BLaER1 (cell line): ENCODE data around the gene MDN1.
A peak's percentile ranks its signal among the peaks of the same experiment; 100 is the strongest.

Experiments used
- H3K27ac ChIP-seq: shearing (Covaris generic); formaldehyde crosslinking; 2 replicates; pipeline ENCODE4 v1.8.1; 2022
- H3K27me3 ChIP-seq: shearing (Covaris generic); formaldehyde crosslinking; 2 replicates; pipeline ENCODE4 v1.8.1; 2022
- H3K36me3 ChIP-seq: shearing (Covaris generic); formaldehyde crosslinking; 2 replicates; pipeline ENCODE4 v1.8.1; 2022
- H3K4me1 ChIP-seq: shearing (Covaris generic); formaldehyde crosslinking; 2 replicates; pipeline ENCODE4 v1.8.1; 2022
- H3K4me2 ChIP-seq: shearing (Covaris generic); formaldehyde crosslinking; 2 replicates; pipeline ENCODE4 v1.8.1; 2022
- H3K4me3 ChIP-seq: shearing (Covaris generic); formaldehyde crosslinking; 2 replicates; pipeline ENCODE4 v1.8.1; 2022
- H3K9ac ChIP-seq: shearing (Covaris generic); formaldehyde crosslinking; 2 replicates; pipeline ENCODE4 v1.8.1; 2022
- H3K9me3 ChIP-seq: shearing (Covaris generic); formaldehyde crosslinking; 2 replicates; pipeline ENCODE4 v1.8.1; 2022
- H4K20me1 ChIP-seq: shearing (Covaris generic); formaldehyde crosslinking; 2 replicates; pipeline ENCODE4 v1.8.1; 2022
- Cebpa-rat ChIP-seq: shearing (Covaris generic); IDR thresholded peaks from 2 replicates; pipeline ENCODE4 v1.8.1; 2022

The MDN1 gene

DNA sequence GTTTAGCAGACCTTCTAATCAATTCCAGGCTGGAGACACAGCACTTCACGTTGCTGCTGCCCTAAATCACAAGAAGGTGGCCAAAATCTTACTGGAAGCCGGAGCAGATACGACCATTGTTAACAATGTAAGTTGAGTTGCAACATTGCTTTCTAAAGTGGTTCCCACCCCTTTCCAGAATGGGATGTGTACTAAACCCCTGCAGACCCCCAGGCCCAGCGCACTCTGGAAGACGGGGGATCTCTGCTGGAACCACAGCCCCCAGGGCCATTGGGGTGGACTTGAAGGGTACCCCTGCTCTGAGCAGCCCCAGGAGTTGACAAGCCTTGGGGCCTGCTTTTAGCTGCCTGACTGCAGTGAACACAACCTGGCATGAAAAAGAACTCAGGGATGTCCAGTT is 203.1 kb downstream of the MDN1 start:
- H4K20me1 ChIP-seq = no peaks in the 10 kb centered on the region
- no peak overlapping the region for H3K4me2 ChIP-seq
- H3K4me3 ChIP-seq = no peak overlapping the region
- no peaks in the 10 kb centered on the region for H3K36me3 ChIP-seq
- no peaks in the 10 kb centered on the region for H3K9me3 ChIP-seq
- no peak for TF ChIP-seq Cebpa-rat
- no peak overlapping the region for H3K9ac ChIP-seq
- no peaks in the 10 kb centered on the region for H3K27me3 ChIP-seq
- no peak overlapping the region for H3K27ac ChIP-seq
- H3K4me1 ChIP-seq = peaks cover 8% of the 10 kb centered on the region

DNA sequence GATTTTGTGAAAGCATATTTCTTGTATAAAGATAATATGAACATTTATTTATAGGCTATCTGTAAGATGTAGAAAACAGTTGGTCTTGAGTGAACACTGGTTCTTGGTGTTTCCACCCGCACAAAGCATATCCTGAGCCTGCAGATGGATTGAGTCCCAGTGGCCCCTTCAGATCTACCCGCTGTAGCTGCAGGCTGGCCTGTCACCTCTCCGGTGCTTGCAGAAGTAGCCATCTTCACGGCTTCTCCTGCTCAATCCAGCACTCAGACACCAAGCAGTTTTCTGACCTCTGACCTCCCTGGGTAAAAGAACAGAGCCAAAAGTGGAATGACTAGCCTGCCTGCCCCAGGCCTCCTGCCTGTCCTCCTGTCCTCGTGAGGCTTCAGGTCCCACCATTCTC is 203.7 kb downstream of the MDN1 start:
- Histone ChIP-seq H3K4me1 (peaks cover 14% of the 10 kb centered on the region), H3K9me3 (no peaks in the 10 kb centered on the region), H3K27ac (no peak overlapping the region), H3K9ac (no peak overlapping the region), H4K20me1 (no peaks in the 10 kb centered on the region), H3K4me3 (no peak overlapping the region), H3K27me3 (no peaks in the 10 kb centered on the region), H3K36me3 (no peaks in the 10 kb centered on the region), H3K4me2 (no peak overlapping the region)
- TF ChIP-seq Cebpa-rat = no peak

DNA sequence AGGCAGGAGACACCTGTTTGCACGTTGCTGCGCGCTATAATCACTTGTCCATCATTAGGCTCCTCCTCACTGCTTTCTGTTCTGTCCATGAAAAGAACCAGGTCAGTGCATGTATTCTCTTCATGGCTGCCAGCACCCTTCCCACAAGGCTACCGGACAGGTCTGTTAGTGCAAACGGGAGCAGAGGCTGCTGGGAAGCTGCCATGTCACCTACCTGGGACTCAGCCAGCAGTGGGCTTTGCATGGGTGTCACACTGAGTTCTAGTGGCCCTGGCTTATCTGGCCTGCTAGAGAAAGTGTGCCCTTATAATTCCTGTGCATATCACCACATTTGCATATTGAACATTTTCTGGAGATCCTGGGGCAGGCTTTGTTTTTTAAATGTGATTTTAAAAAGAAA is 205.8 kb downstream of the MDN1 start:
- Histone ChIP-seq H3K4me3 (no peak overlapping the region), H3K27ac (no peak overlapping the region), H3K4me2 (no peak overlapping the region), H3K36me3 (no peaks in the 10 kb centered on the region), H3K9me3 (no peaks in the 10 kb centered on the region), H3K4me1 (peaks cover 15% of the 10 kb centered on the region), H3K9ac (no peak overlapping the region), H4K20me1 (no peaks in the 10 kb centered on the region), H3K27me3 (no peaks in the 10 kb centered on the region)
- no peak for TF ChIP-seq Cebpa-rat

DNA sequence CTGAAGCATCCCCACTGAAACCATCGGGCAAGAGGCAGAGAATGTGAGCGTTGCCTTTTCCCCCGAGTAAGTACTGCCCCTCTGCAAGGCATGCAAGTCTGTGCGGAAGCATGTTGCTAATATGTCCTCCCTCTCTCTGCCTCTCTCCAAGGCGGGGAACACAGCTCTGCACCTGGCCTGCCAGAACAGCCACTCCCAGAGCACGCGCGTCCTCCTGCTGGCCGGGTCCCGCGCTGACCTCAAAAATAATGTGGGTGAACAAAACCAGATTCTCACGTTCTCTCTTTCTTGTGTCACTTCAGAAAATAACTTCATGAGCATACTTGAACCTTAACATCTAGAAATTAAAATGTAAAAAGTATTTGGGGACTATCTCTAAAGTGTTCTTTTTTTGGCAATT is 207.5 kb downstream of the MDN1 start:
- H3K4me3 ChIP-seq = no peak overlapping the region
- no peaks in the 10 kb centered on the region for H3K9me3 ChIP-seq
- TF ChIP-seq Cebpa-rat = no peak
- peaks cover 15% of the 10 kb centered on the region for H3K4me1 ChIP-seq
- H3K27ac ChIP-seq = no peak overlapping the region
- no peaks in the 10 kb centered on the region for H4K20me1 ChIP-seq
- no peak overlapping the region for H3K9ac ChIP-seq
- H3K36me3 ChIP-seq = no peaks in the 10 kb centered on the region
- H3K27me3 ChIP-seq = no peaks in the 10 kb centered on the region
- peak overlapping the region; percentile 48 for H3K4me2 ChIP-seq

DNA sequence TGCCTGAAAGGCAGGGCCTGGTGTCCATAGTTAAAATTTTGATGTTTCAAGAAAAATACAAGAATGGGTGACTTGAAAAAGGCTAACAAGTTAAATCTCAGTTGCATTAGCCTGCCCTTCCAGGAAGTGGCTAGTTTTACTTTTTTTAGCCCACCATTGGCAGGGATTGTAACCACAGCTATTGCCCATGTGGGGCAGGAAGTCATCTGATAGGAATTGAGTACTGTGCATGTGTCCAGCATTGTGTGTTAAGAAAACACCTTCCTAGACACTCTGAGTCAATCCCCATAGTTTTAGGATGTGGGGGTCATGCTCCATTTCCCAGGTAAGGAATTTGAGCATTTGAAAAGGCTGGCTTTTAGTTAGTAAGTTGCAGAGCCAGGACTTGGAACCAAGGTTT is 207.9 kb downstream of the MDN1 start:
- Histone ChIP-seq H3K36me3 (no peaks in the 10 kb centered on the region), H3K9me3 (no peaks in the 10 kb centered on the region), H3K4me1 (peaks cover 15% of the 10 kb centered on the region), H3K9ac (no peak overlapping the region), H3K27me3 (no peaks in the 10 kb centered on the region), H4K20me1 (no peaks in the 10 kb centered on the region), H3K4me2 (peak overlapping the region; percentile 48), H3K4me3 (no peak overlapping the region), H3K27ac (no peak overlapping the region)
- no peak for TF ChIP-seq Cebpa-rat

DNA sequence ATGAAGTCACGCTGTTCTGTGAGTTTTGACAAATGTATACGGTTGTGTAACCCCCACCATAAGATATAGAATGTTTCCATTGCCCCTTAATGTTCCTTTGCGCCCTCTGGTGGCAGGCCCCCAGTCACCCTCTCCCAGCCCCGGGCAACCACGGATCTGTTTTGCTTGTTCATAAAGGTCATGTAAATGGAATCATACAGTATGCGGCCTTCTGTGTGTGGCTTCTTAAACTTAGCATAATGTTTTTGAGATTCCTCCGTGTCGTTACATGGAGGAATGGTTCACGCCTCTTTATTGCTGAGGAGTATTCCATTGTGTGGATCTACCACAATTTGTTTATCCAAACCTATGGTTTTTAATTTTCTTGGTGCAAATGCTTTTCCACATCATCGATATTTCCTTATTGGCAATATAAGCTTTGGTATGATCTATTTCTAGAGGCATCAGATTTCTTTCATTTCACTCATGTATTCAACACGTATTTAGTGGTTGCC is 209.4 kb downstream of the MDN1 start:
- no peak overlapping the region for H3K4me2 ChIP-seq
- H4K20me1 ChIP-seq = no peaks in the 10 kb centered on the region
- TF ChIP-seq Cebpa-rat = no peak
- H3K36me3 ChIP-seq = no peaks in the 10 kb centered on the region
- H3K4me1 ChIP-seq = peaks cover 15% of the 10 kb centered on the region
- H3K27ac ChIP-seq = no peak overlapping the region
- H3K4me3 ChIP-seq = no peak overlapping the region
- no peaks in the 10 kb centered on the region for H3K27me3 ChIP-seq
- H3K9me3 ChIP-seq = no peaks in the 10 kb centered on the region
- no peak overlapping the region for H3K9ac ChIP-seq

DNA sequence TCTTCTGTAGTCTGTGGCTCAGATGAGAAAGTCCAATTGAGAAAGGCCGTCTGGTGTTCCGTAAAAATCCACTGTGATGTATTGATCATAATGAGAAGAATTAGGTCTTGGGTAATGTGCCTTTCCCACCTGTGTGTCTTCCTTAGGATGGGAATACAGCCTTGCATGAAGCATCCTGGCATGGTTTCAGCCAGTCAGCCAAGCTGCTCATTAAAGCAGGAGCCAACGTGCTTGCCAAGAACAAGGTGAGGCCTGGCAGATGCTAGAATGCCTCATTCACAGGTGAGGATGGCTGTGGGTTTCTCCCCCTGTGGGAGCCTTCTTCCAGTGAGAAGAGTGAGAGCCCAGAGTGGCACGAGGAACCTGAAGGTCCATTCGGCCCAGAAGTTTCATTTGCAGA is 213.7 kb downstream of the MDN1 start:
- Histone ChIP-seq H3K4me1 (peaks cover under 1% of the 10 kb centered on the region; the same call in 1 of the 2 replicates), H3K9ac (no peak overlapping the region), H3K27ac (no peak overlapping the region), H3K4me3 (no peak overlapping the region), H4K20me1 (no peaks in the 10 kb centered on the region), H3K27me3 (no peaks in the 10 kb centered on the region), H3K9me3 (no peaks in the 10 kb centered on the region), H3K4me2 (no peak overlapping the region), H3K36me3 (no peaks in the 10 kb centered on the region)
- TF ChIP-seq Cebpa-rat = no peak

DNA sequence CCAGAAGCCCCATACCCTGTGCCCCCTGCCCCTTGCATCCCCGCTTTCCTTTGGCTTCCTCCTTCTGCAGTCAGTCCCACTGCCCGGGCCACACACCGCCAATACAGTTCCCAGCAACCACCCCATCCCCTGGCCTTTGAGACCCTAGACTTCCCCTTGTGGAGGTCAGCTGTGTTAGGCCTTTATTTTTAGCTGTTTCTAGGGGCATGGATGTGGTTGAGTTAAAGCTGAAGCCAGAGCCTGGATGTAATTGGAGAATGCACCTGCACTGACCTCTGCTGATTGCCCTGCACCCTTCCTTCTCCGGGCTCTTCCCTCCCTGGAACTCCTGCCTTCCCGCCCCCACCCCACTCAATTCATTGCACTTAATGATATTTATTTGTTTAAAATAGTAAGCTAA is 214.9 kb downstream of the MDN1 start:
- no peaks in the 10 kb centered on the region for H3K4me1 ChIP-seq
- H3K36me3 ChIP-seq = no peaks in the 10 kb centered on the region
- no peaks in the 10 kb centered on the region for H4K20me1 ChIP-seq
- no peaks in the 10 kb centered on the region for H3K27me3 ChIP-seq
- H3K4me3 ChIP-seq = no peak overlapping the region
- no peaks in the 10 kb centered on the region for H3K9me3 ChIP-seq
- no peak overlapping the region for H3K4me2 ChIP-seq
- no peak for TF ChIP-seq Cebpa-rat
- no peak overlapping the region for H3K9ac ChIP-seq
- H3K27ac ChIP-seq = no peak overlapping the region

DNA sequence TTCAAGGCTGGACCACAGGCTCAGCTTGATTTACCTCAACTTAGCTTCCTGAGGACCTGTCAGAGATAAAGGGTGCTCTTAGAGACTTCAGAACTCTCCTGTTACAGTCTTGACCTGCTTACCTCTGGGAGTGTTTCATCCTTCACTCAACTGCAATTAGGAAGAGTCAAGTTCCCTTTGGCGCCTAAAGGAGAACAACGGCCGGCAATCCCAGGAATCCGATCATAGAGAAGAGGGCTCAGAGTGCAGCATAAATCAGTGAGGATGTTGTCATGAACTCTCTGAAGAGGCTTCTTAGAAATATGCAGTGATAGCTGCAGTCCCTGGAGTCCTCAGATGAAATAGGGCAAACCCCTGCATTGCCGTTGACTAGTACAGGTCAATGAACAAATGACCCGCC is 217.4 kb downstream of the MDN1 start:
- Histone ChIP-seq H3K9me3 (no peaks in the 10 kb centered on the region), H3K4me2 (no peak overlapping the region), H4K20me1 (no peaks in the 10 kb centered on the region), H3K27me3 (no peaks in the 10 kb centered on the region), H3K9ac (no peak overlapping the region), H3K36me3 (no peaks in the 10 kb centered on the region), H3K4me3 (no peak overlapping the region), H3K27ac (no peak overlapping the region), H3K4me1 (peaks cover 8% of the 10 kb centered on the region; the same call in 1 of the 2 replicates)
- no peak for TF ChIP-seq Cebpa-rat

DNA sequence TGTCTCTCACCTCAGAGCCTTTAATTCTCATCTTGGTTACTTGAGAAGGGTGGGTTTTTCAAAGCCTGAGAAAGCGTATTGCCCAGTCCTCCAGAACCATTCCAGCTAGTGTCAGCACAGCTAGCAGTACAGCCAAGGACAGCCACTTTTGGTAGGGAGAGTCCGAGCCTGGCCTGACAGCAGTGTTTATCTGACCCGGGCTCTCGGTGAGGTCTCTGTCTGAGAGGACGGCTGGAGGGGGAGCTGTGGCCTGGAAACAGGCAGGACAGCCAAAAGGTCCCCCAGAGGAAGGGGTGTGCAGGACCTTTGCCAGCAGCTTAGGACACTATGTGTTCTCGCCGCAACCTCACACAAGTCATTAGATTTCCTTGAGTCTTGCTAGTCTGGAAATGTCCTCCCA is 219.9 kb downstream of the MDN1 start:
- no peaks in the 10 kb centered on the region for H3K27me3 ChIP-seq
- H3K36me3 ChIP-seq = no peaks in the 10 kb centered on the region
- H3K4me2 ChIP-seq = no peak overlapping the region
- no peaks in the 10 kb centered on the region for H3K9me3 ChIP-seq
- H3K9ac ChIP-seq = no peak overlapping the region
- no peaks in the 10 kb centered on the region for H4K20me1 ChIP-seq
- H3K27ac ChIP-seq = no peak overlapping the region
- peaks cover 8% of the 10 kb centered on the region; the same call in 1 of the 2 replicates for H3K4me1 ChIP-seq
- no peak overlapping the region for H3K4me3 ChIP-seq
- TF ChIP-seq Cebpa-rat = no peak

DNA sequence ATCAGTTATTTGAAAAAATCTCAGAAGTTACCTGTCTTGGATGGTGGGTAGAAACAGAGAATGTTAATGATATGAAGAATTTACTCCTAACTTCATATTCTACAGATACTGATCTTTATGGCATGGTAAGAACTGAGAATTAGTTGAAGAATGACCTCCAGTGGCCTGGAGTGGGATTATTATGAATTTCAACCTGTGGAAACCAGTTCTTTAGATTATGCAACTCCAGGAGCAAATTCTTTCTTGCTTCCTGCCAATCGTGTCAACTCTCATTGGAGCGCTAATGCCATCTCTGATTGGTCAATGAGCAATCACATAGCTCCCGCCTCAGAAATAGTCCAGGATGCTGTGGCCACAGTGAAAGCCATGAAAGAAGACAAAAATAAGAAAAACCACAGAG is 221.6 kb downstream of the MDN1 start:
- H3K9me3 ChIP-seq = no peaks in the 10 kb centered on the region
- H3K27me3 ChIP-seq = no peaks in the 10 kb centered on the region
- H3K9ac ChIP-seq = no peak overlapping the region
- H3K4me1 ChIP-seq = peaks cover 8% of the 10 kb centered on the region; the same call in 1 of the 2 replicates
- H4K20me1 ChIP-seq = no peaks in the 10 kb centered on the region
- no peak overlapping the region for H3K27ac ChIP-seq
- no peak overlapping the region for H3K4me3 ChIP-seq
- H3K4me2 ChIP-seq = no peak overlapping the region
- H3K36me3 ChIP-seq = no peaks in the 10 kb centered on the region
- 0 out of 2 replicates have a peak, but pooled peaks have one; percentile 19 for TF ChIP-seq Cebpa-rat
